ENCODE data around the gene KCNA1. TPM values are rescaled to one million over a fixed set of nuclear protein-coding genes. Genes with fewer than 3 reads are reported as not detected.

Gene KCNA1
- polyA plus RNA-seq (2013): under 0.01 TPM in 1 of 2 replicates, not detected in the other

- Histone ChIP-seq H3K4ac (ENCODE audit: low read depth, low read length) (no peak within 1 kb of the TSS), H3K27me3 (ENCODE audit: insufficient read depth, low read length) (peaks cover 47% of the 10 kb centered on the region), H4K12ac (ENCODE audit: low read depth, low read length) (no peak within 1 kb of the TSS), H3K4me1 (ENCODE audit: control insufficient read depth in 1 of 2, insufficient read depth in 2 of 2, low read length in 2 of 2) (peaks cover 6 to 7% of the 10 kb centered on the region in 2 experiments), H2AFZ (ENCODE audit: insufficient read depth, low read length, poor library complexity) (no peak within 1 kb of the TSS), H3K79me1 (ENCODE audit: low read length) (no peaks in the 10 kb centered on the region), H3K23ac (ENCODE audit: low read length) (no peak within 1 kb of the TSS), H2AK5ac (ENCODE audit: low read length) (no peak within 1 kb of the TSS), H3K14ac (ENCODE audit: low read length) (no peak within 1 kb of the TSS), H3K4me2 (ENCODE audit: low read length) (peak within 1 kb of the TSS; percentile 65), H2BK5ac (ENCODE audit: low read depth, low read length, poor library complexity) (no peak within 1 kb of the TSS), H4K91ac (ENCODE audit: low read depth, low read length) (no peak within 1 kb of the TSS), H3K27ac (ENCODE audit: low read depth, low read length) (no peak within 1 kb of the TSS), H3K4me3 (ENCODE audit: low read depth, low read length) (peak within 1 kb of the TSS; percentile 51), H3K9me3 (ENCODE audit: insufficient read depth, low read depth, low read length) (peaks cover 13% of the 10 kb centered on the region), H4K8ac (ENCODE audit: low read depth, low read length) (no peak within 1 kb of the TSS), H3K79me2 (ENCODE audit: control insufficient read depth, insufficient read depth, low read length, poor library complexity) (no peaks in the 10 kb centered on the region), H3K9ac (ENCODE audit: low read length) (no peak within 1 kb of the TSS), H2BK120ac (ENCODE audit: insufficient read depth, low read length, poor library complexity) (no peak within 1 kb of the TSS), H3K18ac (ENCODE audit: low read length) (no peak within 1 kb of the TSS), H2BK12ac (ENCODE audit: low read length) (no peak within 1 kb of the TSS), H3K36me3 (ENCODE audit: control insufficient read depth in 1 of 2, insufficient read depth in 2 of 2, low read length in 2 of 2) (no peaks in the 10 kb centered on the region)
- no peak for DNase-seq
- WGBS (ENCODE audit: extremely low coverage, insufficient coverage, insufficient read length): no CpG with 5 or more reads among the region's 67 CpGs
These were observed at the start of gene KCNA1 for GRCh38 chr12:4909734-4910501. Gene KCNA1, plus strand, starts transcription at chr12:4909905. Its CDS starts 1,474 bp downstream, at chr12:4911379.

GRCh38 chr12:4860741-4861140 lies 49.0 kb upstream of the KCNA1 start:
- H3K4me1 ChIP-seq (ENCODE audit: control insufficient read depth in 1 of 2, insufficient read depth in 2 of 2, low read length in 2 of 2): no peaks in the 10 kb centered on the region
- H3K4me3 ChIP-seq (ENCODE audit: low read depth, low read length): no peak overlapping the region
- H3K9ac ChIP-seq (ENCODE audit: low read length): no peak overlapping the region
- no peak overlapping the region for H2AFZ ChIP-seq (ENCODE audit: insufficient read depth, low read length, poor library complexity)
- H3K4ac ChIP-seq (ENCODE audit: low read depth, low read length): no peak overlapping the region
- H3K9me3 ChIP-seq (ENCODE audit: insufficient read depth, low read depth, low read length): no peaks in the 10 kb centered on the region
- no peak overlapping the region for H2AK5ac ChIP-seq (ENCODE audit: low read length)
- no peak overlapping the region for H2BK120ac ChIP-seq (ENCODE audit: insufficient read depth, low read length, poor library complexity)
- no peak overlapping the region for H3K23ac ChIP-seq (ENCODE audit: low read length)
- no peak overlapping the region for H4K91ac ChIP-seq (ENCODE audit: low read depth, low read length)
- no peak overlapping the region for H4K12ac ChIP-seq (ENCODE audit: low read depth, low read length)
- no peak overlapping the region for H3K18ac ChIP-seq (ENCODE audit: low read length)
- no peak overlapping the region for H4K8ac ChIP-seq (ENCODE audit: low read depth, low read length)
- no peaks in the 10 kb centered on the region for H3K79me2 ChIP-seq (ENCODE audit: control insufficient read depth, insufficient read depth, low read length, poor library complexity)
- H3K14ac ChIP-seq (ENCODE audit: low read length): no peak overlapping the region
- H3K36me3 ChIP-seq (ENCODE audit: control insufficient read depth in 1 of 2, insufficient read depth in 2 of 2, low read length in 2 of 2): no peaks in the 10 kb centered on the region
- H2BK5ac ChIP-seq (ENCODE audit: low read depth, low read length, poor library complexity): no peak overlapping the region
- no peak overlapping the region for H2BK12ac ChIP-seq (ENCODE audit: low read length)
- H3K27ac ChIP-seq (ENCODE audit: low read depth, low read length): no peak overlapping the region
- DNase-seq: no peak
- H3K4me2 ChIP-seq (ENCODE audit: low read length): no peak overlapping the region
- no peaks in the 10 kb centered on the region for H3K79me1 ChIP-seq (ENCODE audit: low read length)
- no peaks in the 10 kb centered on the region for H3K27me3 ChIP-seq (ENCODE audit: insufficient read depth, low read length)
- WGBS (ENCODE audit: extremely low coverage, insufficient coverage, insufficient read length): no CpG with 5 or more reads among the region's 6 CpGs

GRCh38 chr12:4862809-4863208 lies 46.9 kb upstream of the KCNA1 start:
- H2BK5ac ChIP-seq (ENCODE audit: low read depth, low read length, poor library complexity): no peak overlapping the region
- H3K4me3 ChIP-seq (ENCODE audit: low read depth, low read length): no peak overlapping the region
- no peak overlapping the region for H2AK5ac ChIP-seq (ENCODE audit: low read length)
- no peak overlapping the region for H2AFZ ChIP-seq (ENCODE audit: insufficient read depth, low read length, poor library complexity)
- no peak overlapping the region for H2BK120ac ChIP-seq (ENCODE audit: insufficient read depth, low read length, poor library complexity)
- no peak overlapping the region for H3K27ac ChIP-seq (ENCODE audit: low read depth, low read length)
- H3K4me2 ChIP-seq (ENCODE audit: low read length): no peak overlapping the region
- H3K79me2 ChIP-seq (ENCODE audit: control insufficient read depth, insufficient read depth, low read length, poor library complexity): no peaks in the 10 kb centered on the region
- H3K9me3 ChIP-seq (ENCODE audit: insufficient read depth, low read depth, low read length): peaks cover 1% of the 10 kb centered on the region
- no peak overlapping the region for H4K91ac ChIP-seq (ENCODE audit: low read depth, low read length)
- WGBS (ENCODE audit: extremely low coverage, insufficient coverage, insufficient read length): no CpG with 5 or more reads among the region's 2 CpGs
- H3K23ac ChIP-seq (ENCODE audit: low read length): no peak overlapping the region
- no peak overlapping the region for H3K4ac ChIP-seq (ENCODE audit: low read depth, low read length)
- H3K9ac ChIP-seq (ENCODE audit: low read length): no peak overlapping the region
- no peaks in the 10 kb centered on the region for H3K79me1 ChIP-seq (ENCODE audit: low read length)
- H4K8ac ChIP-seq (ENCODE audit: low read depth, low read length): no peak overlapping the region
- H3K36me3 ChIP-seq (ENCODE audit: control insufficient read depth in 1 of 2, insufficient read depth in 2 of 2, low read length in 2 of 2): no peaks in the 10 kb centered on the region
- H4K12ac ChIP-seq (ENCODE audit: low read depth, low read length): no peak overlapping the region
- H3K18ac ChIP-seq (ENCODE audit: low read length): no peak overlapping the region
- H3K14ac ChIP-seq (ENCODE audit: low read length): no peak overlapping the region
- no peaks in the 10 kb centered on the region for H3K27me3 ChIP-seq (ENCODE audit: insufficient read depth, low read length)
- H3K4me1 ChIP-seq (ENCODE audit: control insufficient read depth in 1 of 2, insufficient read depth in 2 of 2, low read length in 2 of 2): no peaks in the 10 kb centered on the region
- no peak for DNase-seq
- H2BK12ac ChIP-seq (ENCODE audit: low read length): no peak overlapping the region

GRCh38 chr12:4864575-4864974 lies 45.1 kb upstream of the KCNA1 start:
- H3K4me2 ChIP-seq (ENCODE audit: low read length): no peak overlapping the region
- H3K27me3 ChIP-seq (ENCODE audit: insufficient read depth, low read length): no peaks in the 10 kb centered on the region
- H3K14ac ChIP-seq (ENCODE audit: low read length): no peak overlapping the region
- H2AK5ac ChIP-seq (ENCODE audit: low read length): no peak overlapping the region
- no peak overlapping the region for H3K18ac ChIP-seq (ENCODE audit: low read length)
- H3K79me2 ChIP-seq (ENCODE audit: control insufficient read depth, insufficient read depth, low read length, poor library complexity): no peaks in the 10 kb centered on the region
- no peak overlapping the region for H3K4me3 ChIP-seq (ENCODE audit: low read depth, low read length)
- H3K27ac ChIP-seq (ENCODE audit: low read depth, low read length): no peak overlapping the region
- H4K12ac ChIP-seq (ENCODE audit: low read depth, low read length): no peak overlapping the region
- no peak for DNase-seq
- no peak overlapping the region for H3K4ac ChIP-seq (ENCODE audit: low read depth, low read length)
- peaks cover 1% of the 10 kb centered on the region for H3K9me3 ChIP-seq (ENCODE audit: insufficient read depth, low read depth, low read length)
- H2BK12ac ChIP-seq (ENCODE audit: low read length): no peak overlapping the region
- no peak overlapping the region for H3K9ac ChIP-seq (ENCODE audit: low read length)
- H2BK120ac ChIP-seq (ENCODE audit: insufficient read depth, low read length, poor library complexity): no peak overlapping the region
- H2BK5ac ChIP-seq (ENCODE audit: low read depth, low read length, poor library complexity): no peak overlapping the region
- H3K23ac ChIP-seq (ENCODE audit: low read length): no peak overlapping the region
- no peak overlapping the region for H2AFZ ChIP-seq (ENCODE audit: insufficient read depth, low read length, poor library complexity)
- H4K91ac ChIP-seq (ENCODE audit: low read depth, low read length): no peak overlapping the region
- no peaks in the 10 kb centered on the region for H3K79me1 ChIP-seq (ENCODE audit: low read length)
- H3K4me1 ChIP-seq (ENCODE audit: control insufficient read depth in 1 of 2, insufficient read depth in 2 of 2, low read length in 2 of 2): no peaks in the 10 kb centered on the region
- no peaks in the 10 kb centered on the region for H3K36me3 ChIP-seq (ENCODE audit: control insufficient read depth in 1 of 2, insufficient read depth in 2 of 2, low read length in 2 of 2)
- no CpG with 5 or more reads among the region's 9 CpGs for WGBS (ENCODE audit: extremely low coverage, insufficient coverage, insufficient read length)
- no peak overlapping the region for H4K8ac ChIP-seq (ENCODE audit: low read depth, low read length)
